Activated CD8-positive, alpha-beta memory T cell treated with anti-CD3 and anti-CD28 coated beads for 24 hours (primary cell): ENCODE measurements around the gene SH3D19.
"Not testable (repeated sequence)": the region's sequence is repeated elsewhere in the genome, so short reads cannot be mapped to it uniquely, and the experiment has no call there.

Experiments
- DNase-seq: peaks from one replicate; pipeline ENCODE4 v3.0.0-alpha.2; 2020

The SH3D19 gene

DNA sequence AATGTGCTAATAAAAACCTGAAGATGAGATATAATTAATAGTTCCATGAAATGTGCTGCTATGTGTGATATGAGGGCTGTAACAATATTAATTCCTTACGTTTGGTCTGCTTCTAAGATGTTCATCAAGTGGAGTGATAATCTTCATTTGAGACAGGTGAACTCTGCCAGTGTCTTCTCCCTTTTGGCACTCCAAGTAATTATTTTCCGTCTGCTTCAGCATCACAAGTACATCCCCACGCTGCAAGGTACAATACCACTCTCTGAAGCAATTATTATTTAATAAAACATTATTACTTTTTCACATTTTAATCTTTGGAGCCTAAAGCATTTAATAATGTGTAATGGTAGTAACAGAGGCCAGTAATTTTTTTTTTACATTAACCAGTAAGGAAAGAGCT lies 181.6 kb downstream of the SH3D19 start:
- no peak for DNase-seq

DNA sequence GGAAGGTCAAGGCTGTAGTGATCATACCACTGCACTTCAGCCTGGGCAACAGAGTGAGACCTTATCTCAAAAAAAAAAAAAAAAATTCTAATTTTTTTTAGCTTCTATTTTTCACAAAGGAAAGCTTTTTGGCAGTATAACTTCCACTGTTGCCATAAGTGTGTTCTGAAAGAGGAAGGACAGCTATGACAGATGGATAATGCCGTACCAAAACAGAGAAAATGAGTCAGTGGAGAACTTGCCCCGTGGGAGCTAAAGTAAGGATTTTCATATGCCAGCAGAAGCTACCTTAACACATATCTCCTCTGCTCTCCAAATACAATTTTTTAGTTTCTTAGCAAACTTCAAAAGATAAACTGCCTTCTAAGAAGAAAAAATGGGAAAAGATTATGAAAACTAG lies 182.2 kb downstream of the SH3D19 start:
- DNase-seq = no peak

DNA sequence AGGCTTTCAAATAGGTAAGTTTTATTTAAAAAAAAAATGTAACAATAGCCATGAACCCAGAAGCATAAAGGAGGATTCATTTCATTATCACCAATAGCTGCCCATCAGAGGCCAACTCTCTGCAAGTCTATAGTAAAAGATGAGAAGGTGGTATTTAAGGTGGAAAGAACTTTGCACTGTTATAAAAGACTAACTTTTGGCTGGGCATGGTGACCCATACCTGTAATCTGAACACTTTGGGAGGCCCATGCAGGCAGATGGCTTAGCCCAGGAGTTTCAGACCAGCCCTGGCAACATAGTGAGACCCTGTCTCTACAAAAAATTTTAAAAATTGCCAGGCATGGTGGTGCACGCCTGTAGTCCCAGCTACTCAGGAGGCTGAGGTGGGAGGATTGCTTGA lies 182.6 kb downstream of the SH3D19 start:
- no peak for DNase-seq

DNA sequence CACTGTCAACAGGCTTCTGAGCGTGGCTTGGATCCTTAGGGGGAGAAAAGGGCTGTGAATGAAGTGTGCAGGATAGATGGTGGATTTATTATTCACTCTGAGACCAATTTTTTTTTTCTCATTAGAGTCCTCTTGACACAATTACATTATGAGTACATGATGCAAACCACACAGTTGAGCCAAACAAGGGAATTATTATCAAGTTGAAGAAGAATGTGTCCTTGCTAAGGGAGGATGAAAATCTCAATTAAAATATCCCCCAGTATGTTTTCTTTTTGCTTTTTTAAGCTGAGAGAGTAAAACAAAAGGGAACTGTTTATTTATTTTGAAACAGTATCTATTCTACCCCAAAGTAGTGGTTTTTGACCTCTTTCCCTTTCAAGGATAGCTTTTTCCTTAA lies 185.6 kb downstream of the SH3D19 start:
- DNase-seq = no peak

DNA sequence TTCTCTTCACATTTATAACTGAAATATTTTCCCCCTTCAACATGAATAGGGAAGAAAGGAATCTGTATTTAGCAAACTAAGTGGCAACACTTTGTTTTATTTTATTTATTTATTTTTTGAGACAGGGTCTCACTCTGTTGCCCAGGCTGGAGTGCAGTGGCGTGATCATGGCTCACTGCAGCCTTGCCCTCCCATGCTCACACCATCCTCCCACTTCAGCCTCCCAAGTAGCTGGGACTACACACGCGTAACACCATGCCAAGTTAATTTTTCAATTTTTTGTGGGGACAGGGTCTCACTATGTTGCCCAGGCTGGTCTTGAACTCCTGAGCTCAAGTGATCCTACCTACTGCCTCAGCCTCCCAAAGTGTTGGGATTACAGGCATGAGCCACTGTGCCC lies 189.4 kb downstream of the SH3D19 start:
- DNase-seq = not testable (repeated sequence)

DNA sequence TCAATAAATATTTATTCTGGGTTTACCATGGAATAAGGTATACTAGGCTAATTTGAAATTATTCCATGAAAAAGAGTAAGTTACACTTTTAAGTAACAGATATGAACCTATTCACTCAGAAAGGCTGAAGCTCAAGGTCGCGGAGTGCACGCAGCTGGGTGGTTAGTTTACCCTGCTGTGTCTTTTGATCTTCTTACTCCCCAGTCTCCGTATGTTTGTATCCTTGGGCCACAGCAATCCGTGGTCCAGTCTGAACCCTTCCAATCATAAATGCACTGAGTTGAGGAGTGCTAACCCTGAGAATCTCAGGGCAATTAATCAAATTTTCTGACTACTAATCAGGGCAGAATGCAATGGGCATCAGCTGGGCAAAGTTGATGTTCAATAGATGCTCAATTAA lies 192.1 kb downstream of the SH3D19 start:
- no peak for DNase-seq

DNA sequence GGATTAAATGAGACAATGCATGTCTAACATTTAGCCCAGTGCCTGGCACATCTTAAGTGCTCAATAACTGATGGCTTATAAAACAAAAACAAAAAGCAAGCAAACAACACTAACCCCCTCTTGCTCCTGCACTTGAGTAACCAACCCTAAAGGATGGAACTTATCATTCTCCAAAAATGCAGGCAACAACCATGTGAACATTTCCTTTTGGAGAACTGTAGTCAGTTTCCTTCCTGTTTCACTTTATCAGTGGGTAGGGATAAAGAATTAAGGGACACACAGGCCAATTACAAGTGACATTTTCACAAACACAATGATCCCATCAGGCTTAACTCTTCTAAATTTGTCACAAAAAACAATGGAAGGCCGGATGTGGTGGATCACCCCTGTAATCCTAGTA lies 195.6 kb downstream of the SH3D19 start:
- DNase-seq = no peak

DNA sequence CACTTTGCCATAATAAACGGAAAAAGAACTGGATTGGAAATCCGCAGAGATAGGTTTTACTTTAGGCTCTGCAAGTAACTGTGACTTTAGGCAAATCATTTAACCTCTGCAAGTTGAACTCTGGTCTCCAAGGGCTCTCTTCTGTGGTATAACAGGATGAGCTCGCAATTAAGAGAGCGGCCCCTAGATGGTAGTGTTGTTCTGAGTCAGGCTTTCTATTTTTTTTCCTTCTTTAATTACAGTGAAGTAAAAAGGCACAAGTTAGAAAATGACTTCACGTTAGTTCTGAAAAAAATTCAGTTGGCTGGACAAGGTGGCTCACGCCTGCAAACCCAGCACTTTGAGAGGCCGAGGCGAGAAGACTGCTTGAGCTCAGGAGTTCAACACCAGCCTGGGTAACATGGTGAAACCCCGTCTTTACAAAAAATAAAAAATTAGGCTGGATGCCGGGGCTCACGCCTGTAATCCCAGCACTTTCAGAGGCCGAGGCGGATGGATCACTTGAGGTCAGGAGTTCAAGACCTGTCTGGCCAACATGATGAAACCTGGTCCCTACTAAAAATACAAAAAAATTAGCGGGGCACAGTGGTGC lies 207.9 kb downstream of the SH3D19 start:
- no peak for DNase-seq

DNA sequence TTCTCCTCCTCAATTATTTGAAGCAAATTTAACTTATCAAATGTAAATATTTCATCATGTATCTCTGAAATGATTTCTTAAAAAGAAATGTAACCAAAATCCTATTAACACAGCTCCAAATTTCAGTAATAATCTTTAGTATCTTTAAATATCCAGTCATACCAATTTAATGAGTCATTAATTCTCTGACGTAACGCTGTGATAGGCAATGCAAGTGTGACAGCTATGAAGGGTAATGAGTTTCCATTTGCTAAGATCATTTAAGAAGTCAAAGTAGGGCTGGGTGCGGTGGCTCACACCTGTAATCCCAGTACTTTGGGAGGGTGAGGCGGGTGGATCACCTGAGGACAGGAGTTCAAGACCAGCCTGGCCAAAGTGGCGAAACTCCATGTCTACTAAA lies 210.4 kb downstream of the SH3D19 start:
- DNase-seq = no peak

DNA sequence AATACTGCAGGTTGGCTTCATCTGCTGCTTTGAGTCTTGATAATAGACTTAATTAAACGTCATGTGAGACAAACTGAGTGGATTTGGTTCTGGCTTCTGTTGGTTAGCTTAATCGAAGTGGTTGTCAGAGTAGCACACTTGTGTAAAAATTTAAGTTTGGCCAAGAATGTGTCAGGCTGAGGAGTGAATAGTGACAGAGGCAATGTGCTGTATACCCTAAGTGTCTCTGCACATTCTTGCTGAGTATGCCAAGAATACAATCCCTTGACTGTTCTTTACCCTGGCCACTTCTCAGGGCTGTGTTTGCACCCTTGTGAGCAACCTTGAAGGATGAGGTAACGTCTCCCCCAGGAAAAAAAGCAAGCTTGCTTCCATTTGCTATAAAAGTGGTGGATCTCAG lies 211.1 kb downstream of the SH3D19 start:
- DNase-seq = no peak

DNA sequence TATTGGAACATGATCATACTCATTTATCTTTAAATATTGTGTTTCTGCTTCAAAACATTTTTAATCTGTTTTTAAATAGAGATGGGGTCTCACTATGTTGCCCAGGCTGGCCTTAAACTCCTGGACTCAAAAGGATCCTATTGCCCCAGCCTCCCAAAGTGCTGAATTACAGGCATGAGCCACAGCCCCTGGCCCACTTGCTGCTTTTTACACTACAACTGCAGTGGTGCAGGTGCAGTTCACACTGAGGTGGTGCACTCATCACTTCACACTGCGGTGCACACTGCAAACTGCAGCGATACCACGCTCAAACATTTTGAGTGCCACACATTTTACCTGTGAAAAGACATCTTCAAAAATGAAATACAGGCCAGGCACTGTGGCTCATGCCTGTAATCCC lies 215.2 kb downstream of the SH3D19 start:
- DNase-seq = no peak

DNA sequence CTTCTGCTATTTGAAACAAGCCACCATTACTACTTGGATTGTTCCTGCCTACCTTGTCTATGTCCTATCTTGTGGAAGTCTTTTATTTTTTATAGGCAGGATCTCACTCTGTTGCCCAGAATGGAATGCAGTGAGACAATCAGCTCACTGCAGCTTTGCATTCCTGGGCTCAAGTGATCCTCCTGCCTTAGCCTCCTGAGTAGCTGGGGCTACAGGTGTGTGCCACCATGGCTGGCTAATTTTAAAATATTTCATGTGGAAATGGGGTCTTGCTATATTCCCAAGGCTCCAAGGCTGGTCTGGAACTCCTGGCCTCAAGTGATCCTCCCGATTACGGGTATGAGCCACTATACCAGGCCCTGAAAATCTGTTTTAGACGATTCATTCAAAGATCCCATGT lies 218.3 kb downstream of the SH3D19 start:
- no peak for DNase-seq

DNA sequence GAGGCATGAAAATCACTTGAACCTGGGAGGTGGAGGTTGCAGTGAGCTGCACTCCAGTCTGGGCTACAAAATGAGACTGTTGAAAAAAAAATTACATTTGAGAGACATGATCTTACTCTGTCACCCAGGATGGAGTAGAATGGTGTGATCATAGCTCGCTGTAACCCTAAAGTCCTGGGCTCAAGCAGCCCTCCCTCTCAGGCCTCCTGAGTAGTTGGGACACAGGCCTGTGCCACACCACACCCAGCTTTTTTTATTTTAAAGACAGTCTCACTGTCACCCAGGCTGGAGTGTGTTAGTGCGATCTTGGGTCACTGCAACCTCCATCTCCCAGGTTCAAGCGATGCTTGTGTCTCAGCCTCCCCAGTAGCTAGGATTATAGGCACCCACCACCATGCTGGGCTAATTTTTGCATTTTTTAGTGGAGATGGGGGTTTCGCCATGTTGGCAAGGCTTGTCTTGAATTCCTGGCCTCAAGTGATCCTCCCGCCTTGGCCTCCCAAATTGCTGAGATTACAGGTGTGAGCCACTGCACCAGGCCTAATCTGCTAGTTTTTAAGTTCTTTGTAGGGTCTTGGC lies 219.9 kb downstream of the SH3D19 start:
- DNase-seq = peak; percentile 63

DNA sequence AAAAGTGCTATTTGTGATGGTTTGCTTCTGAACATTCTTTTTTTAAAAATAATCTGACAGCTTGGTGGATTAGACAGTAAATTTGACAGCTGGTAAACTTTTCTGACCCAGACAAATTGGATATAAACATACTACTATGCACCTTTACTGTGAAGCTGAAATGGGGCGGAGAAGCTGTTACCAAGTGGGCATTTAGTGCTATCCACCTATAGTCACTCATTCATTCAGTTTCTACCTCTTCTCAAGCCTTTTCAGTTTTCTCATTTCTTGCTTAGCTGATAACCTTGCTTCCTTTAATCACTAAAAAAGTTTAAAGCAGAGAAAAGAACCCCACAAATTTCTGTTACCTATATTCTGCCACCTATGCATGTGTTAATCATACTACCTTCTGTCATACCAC lies 220.8 kb downstream of the SH3D19 start:
- DNase-seq = no peak

DNA sequence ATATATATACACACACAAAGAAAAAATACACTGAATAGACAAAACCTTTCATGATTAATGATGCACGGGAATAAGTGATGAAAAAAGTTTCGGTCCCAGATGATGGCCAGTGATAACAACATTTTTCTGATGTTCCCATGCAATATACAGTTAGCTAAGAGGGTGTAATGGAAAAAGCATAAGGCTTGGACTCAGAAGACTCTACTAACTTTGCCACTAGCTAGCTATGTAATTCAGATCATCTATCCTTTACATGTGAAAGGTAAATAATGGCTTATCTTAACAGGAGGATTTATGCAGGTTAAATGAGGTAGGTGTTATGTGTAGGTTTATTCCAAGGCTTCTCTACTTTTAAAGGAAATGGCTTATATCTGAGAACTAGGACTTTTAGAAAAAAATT lies 221.6 kb downstream of the SH3D19 start:
- DNase-seq = no peak

DNA sequence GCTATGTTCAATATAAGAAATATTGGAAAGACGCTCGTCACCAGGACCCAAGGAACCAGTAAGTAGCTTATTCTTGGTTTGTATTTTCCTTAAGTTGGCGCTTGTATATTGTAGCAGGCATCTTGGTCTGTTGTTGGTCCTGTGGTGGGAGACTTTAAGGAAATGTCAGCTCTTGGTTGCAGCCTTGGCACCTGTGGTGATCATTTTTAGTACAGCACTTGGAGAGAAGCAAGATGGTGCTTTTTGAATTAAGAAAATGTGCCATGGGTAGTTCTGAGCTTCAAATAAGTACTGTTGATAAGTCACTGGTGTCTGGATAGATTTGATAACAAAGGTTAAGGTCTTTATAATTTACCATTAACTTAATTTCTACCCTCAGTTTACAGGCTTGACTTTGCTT lies 224.9 kb downstream of the SH3D19 start:
- DNase-seq = peak; percentile 57

DNA sequence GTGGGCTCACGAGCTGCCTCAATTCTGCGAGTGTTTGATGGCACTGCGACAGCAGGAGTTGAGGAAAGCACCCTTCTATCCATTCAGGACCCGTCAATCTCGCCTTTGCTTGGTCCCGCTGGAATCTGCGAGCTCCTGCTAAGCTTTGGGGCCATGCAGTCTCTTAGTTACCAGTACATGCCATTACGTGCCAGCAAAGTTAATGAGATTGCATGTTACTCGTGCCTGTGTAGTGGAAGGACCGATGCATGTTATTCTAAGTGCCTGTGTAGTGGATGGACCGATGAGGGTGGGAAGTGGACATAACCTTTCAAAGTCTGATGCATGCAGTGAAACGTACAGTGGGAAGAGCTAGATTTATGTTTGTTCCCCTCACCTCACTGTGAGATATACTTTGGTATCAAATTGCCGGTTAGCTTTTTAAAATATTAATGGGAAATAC lies 225.4 kb downstream of the SH3D19 start:
- DNase-seq = no peak

DNA sequence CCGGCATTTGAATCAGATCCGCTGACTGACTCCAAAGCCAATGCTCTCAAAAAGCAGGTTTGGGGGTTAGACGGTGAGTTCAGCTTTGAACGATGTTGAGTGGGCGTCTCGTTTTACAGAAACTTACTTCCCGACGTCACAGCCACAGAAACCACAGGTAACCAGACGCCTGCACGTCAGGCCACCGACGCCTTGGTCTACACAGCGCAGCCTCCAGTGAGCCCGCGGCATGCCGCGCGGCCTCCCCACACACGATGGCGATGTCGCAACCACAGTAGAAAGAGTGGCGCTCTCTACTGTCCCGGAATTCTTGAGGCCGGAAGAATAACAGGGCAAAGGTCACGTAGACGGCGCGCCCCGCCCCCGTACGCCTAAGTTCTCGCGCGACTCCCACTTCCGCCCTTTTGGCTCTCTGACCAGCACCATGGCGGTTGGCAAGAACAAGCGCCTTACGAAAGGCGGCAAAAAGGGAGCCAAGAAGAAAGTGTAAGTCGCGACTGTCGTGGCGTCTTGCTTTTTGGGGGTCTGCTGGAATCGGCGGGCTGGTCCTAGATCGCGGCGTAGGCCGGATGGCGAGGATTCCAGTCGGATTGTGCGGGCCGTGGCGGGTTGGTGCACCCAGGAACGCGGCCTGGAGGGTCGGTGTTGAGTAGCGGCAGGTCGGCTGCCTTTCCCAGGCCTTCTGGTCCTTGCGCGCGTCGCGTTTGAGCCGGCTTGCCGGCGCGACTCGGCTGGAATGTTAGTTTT lies 226.0 kb downstream of the SH3D19 start, which contains the start of gene RPS3A:
Gene RPS3A, plus strand, starts transcription at position 400 of the 747 bp plus-strand sequence. Its CDS starts 25 bp downstream, at position 425.
- DNase-seq = peak; percentile 100

DNA sequence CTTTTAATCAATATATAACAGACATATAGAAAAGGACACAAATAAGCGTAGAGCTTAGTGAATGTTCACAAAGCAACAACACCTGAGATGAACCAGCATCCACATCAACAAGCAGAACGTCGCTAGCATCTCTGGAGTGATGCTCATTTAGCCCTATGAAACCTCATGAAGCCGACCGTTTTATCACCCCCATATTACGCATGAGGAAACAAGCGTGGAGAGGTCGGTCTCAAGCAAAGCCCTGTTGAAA lies 226.5 kb downstream of the SH3D19 start:
- DNase-seq = no peak

DNA sequence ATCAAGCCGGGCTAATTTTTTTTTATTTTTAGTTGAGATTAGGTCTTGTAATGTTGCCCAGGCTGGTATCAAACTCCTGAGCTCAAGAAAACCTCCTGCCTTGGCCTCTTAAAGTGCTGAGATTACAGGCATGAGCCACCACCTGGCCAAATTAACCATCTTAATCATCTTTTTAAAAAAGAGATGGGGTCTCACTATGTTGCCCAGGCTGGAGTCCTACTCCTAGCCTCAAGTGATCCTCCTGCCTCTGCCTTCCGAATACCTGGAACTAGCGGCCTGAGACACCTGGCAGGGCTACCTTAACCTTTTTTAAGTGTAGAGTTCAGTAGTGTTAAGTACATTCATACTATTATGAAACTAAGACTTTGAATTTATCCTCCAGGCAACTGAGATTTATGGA lies 227.6 kb downstream of the SH3D19 start:
- no peak for DNase-seq

DNA sequence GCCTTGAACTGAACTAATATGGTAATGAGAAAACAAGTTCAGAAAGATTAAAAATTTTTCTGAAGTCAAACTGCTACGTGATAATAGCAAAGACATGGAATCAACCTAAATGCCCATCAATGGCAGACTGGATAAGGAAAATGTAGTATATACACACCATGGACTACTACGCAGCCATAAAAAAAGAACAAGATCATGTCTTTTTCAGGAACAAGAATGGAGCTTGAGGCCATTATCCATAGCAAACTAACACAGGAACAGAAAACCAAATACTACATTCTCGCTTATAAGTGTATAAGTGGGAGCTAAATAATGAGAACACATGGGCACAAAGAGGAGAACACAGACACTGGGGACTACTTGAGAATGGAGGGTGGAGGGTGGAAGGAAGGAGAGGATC lies 230.3 kb downstream of the SH3D19 start:
- no peak for DNase-seq

DNA sequence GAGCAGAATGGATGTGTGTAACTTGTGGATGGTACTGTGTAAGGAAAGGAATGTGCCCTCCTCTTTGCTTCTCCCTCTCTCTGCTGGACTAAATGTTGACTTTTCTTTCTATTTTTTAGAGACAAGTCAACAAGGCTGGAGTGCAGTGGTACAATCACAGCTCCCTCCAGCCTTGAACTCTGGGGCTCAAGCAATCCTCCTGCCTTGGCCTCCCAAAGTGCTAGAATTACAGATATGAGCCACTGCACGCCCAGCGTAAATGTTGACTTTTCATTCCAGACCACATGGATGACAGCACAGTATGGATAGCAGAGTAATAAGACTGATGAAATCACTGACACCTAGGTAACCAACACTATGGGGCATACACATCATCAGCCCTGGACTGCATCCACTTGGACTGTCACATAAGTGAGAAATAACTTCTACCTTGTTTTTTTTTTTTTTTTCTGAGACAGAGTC lies 231.1 kb downstream of the SH3D19 start:
- DNase-seq = no peak

DNA sequence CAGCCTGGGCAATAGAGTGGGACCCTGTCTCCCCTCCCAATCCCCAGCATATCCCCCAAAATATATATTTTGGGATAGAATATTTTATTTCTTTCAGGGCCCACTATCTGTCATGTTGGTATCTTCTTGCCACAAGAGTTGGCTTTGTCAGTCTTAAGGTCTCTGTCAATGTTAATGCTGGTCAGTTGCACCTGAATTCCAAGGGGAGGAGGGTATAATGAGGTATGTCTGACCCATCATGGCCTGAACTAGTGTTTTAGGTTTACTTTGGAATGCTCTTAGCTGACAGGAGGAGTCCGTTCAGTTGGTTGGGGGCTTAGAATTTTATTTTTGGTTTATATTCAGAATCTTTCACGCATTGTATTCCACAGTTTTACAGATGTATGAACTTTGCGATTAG lies 232.2 kb downstream of the SH3D19 start:
- DNase-seq = no peak

DNA sequence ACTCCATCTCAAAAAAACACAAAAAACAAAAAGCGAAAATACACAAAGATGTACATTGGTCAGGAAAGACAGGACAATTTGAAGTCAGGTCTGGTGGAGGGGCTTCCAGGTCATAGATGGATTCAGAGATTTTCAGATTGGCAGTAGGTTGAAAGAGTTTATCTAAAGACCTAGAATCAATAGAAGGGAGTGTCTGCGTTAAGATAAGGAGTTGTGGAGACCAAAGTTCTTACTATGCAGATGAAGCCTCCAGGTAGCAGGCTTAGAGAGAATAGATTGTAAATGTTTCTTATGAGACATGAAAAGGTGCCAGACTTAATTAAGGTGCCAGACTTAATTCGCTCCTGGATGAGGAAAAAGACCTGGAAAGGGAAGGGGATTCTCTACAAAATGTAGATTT lies 232.9 kb downstream of the SH3D19 start:
- DNase-seq = no peak

DNA sequence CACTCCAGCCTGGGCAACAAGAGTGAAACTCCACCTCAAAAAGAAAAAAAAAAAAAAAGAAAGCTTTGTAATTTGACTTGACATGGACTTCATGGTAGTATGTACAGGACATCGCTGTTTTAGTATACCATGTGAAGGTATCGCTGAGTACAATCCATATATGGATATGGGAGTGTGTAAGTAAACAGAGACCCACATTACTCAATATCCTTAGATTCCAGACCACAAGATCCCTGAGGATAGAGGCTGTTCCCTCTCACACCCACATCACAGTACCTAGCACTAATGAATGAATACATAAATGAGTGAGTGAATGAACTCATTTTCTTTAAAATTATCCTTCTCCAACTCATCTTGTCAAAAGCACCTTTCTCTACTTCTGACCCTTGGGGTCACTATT lies 234.4 kb downstream of the SH3D19 start:
- no peak for DNase-seq
